NCI-H187 (cell line): ENCODE data around the gene NMNAT2.
A peak's percentile ranks its signal among the peaks of the same experiment; 100 is the strongest.

Experiments used
- DNase-seq, 2 experiments: peaks; one replicate each; lab custom pipeline; 2025; lab: John Stamatoyannopoulos, UW

The NMNAT2 gene

DNA sequence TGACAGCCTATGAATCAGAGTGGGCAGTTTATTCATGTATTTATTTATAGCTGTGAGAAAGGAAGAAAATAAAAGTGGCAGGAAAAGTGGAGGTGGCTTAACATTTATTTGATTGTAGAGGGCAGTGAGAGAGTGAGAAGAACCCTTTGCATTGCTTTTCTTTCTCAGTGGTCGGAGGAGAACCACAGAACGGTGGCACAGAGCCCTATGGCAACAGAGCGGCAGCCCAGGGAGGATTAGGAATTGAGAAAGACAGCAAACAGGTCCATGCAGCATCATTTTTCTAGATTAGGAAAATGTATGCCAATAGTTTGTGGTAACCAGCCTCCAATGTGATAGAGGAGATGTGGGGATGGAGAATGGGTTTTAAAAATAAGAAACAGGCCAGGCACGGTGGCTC lies 53.1 kb downstream of the NMNAT2 start:
- no peak for DNase-seq

DNA sequence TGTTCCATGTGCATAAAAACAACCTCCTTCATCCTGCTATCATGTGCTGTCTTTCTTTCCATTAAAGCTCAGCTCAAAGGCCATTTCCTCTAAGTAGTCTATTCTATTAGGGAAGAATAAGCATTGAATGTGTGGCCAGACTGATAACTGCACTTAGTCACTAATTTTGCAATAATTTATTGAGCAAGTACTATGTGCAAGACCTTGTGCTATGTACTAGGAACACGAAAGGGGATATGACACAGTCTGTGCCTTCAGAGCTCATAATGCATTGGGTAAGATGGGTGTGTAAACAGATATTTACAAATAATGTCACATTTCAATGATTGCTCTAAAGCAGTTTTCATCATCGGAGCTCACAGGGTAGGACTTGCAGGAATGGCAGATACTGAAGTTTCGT lies 54.2 kb downstream of the NMNAT2 start:
- no peak for DNase-seq

DNA sequence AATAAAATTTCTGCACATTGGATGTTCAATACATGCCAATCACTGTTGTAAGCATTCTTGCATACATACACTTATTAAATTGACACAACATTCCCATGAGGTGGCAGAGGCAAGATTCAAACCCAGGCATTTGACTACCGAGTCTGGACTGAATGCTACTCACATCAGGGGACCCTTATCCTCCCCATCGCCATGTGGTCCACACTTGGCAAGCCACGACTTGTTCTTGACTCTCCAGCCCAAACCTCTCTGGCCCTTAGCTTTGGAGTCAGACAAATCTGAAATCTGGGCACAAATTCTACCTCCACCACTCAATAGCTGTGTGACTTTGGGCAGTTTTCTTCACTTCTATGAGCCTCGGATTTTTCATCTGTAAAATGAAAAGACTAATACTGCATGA lies 57.1 kb downstream of the NMNAT2 start:
- DNase-seq = no peak

DNA sequence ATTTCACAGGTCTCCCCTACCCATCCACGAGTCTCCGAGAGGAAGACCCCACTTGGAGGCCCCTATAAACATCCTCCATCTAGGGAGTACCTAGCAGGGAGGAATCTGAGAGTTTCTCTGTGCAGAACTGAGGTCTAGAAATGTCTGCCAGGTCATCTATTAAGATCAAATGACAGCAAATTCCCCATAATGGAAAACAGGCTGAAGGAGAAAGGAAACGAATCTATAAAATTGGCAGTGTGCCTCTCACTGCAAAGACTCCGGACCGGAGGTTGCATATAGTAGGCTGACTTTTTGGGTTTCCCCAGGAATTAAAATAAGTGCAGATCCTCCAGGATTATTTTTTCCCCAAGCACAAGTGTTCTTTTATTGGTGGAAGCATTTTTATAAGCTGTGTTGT lies 57.7 kb downstream of the NMNAT2 start:
- DNase-seq = no peak

DNA sequence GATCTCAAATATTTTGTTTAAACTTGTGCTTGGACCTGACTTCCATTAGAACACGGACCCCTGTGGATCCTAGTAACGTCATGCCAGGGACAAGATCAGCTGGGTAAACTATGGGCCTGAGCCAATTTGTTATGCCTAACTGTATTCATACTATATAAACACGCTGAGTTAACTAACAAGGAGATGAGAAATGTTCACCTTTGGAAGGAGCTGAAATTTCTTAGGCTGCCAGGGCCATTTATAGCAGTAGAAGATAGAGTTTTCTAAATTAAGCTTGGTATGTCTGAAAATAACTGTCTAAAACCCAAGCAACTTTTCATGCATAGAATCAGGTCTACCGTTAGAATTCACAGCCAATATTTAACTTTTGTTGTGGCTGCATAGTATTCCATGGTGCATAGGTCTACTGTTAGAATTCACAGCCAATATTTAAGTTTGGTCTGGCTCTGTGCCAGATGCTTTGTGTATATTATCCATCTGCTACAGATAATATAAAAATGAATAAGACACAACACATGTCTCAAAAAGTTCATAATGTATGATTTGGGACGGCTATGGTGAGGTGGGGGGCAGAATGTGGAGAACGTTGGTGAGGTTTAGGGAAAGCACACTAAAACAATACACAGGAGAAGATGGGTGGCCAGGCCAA lies 61.5 kb downstream of the NMNAT2 start:
- DNase-seq = no peak

DNA sequence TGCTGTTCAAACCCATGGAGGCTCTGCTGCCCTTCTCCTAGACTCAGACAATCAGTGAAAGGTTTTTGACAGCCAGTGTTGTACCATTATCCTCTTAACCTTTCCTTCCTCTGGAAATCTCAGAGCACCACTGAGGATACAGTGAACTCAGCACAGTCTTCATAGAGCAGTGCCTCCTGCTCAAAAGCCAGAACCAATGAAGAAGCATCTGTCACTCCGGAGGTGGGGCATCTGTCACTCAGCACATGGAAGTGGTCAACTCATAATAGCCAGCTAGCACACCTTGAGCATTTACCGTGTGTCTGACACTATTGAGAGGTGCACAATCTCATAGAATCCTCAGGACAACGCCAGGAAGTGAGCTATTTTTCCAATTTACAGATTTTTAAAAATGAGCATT lies 62.4 kb downstream of the NMNAT2 start:
- no peak for DNase-seq

DNA sequence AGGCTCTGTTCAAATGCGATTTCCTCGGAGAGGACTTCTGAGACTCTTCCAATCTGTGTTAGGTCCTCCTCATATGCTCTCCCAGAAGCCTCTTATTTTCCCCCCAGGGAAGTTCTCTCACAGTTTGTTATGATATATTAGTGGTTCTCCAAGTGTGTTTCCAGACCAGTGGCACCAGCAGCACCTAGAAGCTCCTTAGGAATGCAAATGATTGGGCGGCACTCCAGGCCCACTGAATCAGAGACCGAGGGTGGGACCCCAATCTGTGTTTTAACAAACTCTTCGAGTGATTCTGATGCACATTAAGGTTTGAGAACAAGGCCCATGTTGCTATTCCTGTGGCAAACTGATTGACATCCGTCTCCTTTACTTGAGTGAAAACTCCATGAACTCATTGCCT lies 63.0 kb downstream of the NMNAT2 start:
- DNase-seq = no peak

DNA sequence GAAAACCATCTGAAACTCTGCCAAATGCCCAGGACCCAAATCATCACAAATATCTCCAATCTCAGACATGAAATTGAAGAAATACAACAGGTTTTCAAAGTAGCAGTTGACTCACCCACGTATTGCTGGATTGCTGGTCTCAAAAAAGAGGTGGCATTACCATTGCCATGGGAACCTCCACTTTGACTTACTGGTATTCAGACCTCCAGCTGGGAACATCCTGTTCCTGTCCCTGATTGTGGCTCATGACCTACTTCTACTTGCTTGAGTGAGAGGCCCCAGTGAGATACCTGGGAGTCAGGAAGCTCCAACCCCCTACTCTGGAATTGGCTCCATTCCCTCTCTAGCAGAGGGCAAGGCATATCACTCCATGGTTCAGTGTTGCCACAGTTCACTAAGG lies 64.6 kb downstream of the NMNAT2 start:
- DNase-seq = no peak

DNA sequence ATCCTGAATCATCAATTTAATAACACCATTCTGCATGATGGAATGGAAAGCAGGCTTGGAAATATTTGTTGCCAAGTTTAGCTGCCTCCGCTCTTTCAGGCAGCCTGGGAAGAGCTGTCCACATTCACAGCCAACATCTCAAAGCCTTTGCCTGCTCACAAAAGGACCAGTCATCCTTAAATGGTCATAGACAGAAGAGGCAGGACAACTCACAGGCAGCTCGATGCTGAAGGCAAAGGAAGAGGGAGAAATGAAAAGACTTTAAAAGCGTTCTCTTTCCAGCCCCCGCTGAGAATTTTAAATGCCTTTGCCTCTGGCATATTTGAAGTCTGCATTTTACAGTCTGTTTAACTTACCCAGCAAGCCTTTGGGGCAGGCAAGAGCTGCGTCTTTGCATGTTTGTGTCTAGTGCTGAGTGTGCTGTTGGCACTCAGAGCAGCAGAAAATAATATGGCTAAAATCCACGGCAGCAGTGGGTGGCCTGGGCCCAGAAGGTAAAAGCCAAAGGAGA lies 68.9 kb downstream of the NMNAT2 start:
- no peak for DNase-seq

DNA sequence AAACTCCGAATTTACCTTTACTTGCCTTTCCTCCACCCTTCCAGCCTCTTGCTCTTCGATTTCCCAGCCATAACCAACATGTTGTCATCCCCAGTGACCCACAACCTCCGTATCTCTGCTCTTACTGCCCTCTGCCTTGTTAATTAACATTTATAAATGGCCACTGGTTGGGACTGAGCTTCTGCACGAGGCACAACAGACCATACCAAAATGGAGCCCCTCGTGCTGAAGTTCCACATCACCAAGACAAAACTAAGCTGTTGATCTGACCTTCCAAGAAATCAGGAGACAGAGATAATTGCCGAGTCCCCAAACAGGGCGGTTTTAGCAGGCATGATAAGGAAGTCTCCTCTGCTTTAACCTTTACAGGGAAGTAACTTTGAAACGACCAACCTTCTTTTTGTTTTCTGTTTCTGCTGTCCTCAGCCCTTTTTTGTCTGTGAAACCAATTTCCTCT lies 71.9 kb downstream of the NMNAT2 start:
- no peak for DNase-seq

DNA sequence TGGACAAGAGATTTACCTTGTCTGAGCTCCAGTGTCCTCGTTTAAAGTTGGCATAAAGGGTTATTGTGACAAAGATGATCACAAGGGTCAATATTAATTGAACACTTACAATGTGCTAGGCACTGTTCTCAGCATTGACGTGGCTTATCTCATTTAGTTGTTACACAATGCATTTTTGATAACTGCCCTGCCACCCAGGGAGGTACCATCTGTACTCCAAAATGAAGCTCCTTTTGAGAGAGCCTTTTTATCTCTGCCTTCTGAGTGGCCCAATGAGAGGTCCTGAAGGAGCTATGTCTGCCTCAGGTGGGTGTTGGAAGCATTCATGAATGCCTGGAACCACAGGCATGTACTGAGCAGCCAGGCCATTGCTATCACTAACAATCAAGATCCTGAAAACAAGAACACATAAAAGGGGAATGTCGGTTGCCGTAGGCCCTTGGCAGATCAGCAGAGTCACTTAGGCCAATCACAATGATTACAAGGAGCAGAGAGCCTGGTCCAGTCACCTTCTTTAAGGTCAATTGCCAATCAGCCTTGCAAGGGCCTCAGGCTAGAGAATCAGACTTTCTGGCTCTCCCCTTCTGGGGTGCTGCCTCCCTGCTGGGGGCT lies 78.5 kb downstream of the NMNAT2 start:
- no peak for DNase-seq

DNA sequence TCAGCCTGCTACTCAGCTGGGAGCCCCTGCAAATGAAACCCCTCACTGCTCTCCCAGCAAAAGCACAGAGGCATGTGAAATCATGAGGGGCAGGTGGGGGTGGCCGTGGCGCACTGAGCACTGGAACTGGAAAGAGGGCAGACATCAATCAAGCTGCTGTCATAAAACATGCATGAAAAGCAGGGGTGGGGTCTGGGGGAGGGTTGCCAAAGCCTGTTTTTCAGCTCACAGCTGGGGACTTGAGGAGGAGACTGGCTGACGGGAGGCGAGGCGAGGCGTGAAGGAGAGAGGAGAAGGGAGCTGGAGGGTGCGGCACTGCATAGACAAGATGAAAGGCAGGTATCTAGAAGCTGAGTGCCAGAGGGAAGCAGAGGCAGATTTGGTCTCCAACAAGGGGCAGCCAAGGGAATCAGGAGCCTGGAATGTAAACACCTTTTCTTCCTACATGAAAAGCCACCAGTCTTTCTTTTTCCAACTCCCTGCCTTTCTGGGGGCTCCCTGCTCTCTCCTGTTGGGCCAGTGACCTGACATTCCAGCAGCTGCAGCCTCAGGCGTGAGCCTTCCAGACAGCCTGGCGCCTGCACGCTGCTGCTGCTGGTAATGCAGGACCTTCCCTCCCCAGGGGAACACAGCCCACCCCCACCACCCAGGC lies 87.0 kb downstream of the NMNAT2 start:
- DNase-seq = peak; percentile 98 to 99

DNA sequence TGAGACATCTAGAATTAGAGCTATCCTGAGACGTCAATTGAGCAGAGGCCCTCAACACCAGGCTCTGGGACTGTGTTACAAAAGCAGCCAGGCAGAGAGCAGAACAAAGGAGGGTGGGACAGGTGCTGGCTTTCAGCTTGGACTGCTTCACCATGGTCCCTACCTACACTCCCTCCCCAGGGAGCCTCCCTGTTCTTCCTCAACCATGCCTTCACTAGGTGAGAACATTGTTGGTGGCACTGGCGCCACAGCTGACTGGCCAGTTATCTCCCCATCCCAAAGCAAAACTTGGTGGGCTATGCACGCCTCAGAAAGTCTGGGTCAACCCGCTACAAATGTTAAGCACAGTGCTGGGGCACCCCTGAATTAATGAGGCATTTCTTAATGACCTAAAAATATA lies 87.8 kb downstream of the NMNAT2 start:
- peak; percentile 89 to 93 for DNase-seq

DNA sequence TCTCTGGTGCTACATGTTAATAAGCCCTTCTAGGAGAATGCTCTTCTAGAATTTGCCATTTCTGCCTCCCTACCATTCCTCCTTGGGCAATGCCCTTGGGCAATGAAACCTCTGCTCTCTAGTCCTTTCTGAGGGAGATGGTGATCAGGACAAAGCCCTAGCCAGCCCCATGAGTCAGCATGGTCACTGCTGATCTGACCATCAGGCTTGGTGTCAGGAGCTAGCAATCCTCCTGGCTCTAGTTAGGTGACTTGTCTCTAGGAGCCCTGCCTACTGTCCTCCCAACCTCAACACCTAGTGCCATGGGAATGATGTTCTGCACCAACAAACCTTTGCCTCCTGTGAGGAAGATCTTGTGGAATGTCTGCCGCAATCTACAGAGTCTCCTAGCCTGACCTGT lies 89.8 kb downstream of the NMNAT2 start:
- DNase-seq = no peak

DNA sequence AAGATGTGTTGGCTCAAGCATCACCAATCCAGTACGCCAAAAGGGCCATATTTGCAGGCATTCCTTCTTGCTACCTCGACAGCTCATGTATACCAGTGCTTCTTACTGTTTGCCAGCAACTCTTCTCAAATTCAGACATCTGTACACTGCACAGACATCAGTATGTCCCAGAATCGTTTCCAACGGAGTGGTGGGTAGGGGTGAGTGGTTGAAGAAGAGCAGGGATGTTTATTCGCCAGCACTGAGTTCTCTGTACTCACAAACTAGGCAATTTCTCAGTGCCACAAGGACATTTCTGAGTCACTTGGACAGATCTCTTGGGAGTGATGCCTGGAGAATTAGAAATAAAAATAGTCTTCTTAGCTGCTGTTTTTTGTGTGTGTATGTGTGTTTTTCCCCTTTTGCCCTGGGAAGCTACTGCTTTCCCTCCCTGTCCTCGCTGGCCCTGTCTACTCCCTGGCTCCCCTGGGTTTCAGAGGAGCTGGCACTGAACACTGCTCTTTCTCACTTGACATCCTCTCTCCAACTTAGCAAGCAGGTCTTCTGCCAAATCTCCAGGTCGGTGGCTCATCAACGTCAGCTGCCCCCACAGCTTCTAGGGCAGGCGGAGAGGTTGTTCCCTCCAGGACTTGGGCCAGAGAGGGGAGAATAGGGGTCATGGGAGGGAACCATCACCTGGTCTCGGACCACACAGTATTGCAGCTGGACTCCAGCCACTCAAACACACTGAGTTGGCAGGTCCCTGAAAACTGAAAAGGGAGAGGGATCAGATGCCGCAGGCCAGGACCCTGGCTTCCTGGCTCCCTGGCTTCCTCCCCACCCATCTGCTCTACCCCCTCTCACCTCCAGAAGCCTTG lies 90.5 kb downstream of the NMNAT2 start:
- DNase-seq = no peak

DNA sequence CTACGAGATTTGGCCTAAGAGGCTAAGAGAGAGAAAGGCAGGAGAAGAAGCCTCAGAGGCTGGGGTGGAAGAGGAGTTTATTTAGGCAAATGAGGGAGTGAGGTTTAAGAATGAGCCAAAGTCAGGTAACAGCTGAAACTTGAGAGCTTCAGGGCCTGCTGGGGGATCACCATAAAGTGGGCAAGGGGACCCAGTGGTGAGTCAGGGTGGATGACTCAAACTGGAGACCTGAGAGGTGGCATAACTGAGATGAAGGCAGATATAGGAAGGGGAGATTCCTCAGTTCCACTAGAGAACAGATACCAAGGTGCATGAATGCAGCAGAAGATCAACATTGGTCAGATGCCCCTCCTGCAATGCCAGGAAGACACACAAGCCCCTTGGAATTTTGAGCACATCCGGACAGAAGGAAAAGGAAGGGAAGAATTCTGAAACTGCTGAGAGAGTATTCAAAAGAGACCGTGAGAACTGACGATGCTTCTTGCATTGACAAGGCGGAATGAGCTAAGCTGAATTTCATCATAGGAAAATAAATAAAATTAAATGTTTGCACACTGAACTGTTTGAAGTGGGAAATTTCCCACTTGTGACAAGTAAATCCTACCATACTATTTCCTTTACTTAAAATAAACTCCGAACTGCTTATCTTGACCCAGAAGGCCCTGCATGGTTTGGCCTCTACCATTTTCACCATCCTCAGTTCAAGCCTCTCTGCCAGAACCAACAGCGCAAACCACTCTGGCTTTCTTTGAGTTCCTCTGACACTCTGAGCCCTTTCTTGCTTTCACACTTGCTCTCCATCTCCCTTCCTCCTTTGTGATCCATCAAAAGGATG lies 94.1 kb downstream of the NMNAT2 start:
- DNase-seq = no peak

DNA sequence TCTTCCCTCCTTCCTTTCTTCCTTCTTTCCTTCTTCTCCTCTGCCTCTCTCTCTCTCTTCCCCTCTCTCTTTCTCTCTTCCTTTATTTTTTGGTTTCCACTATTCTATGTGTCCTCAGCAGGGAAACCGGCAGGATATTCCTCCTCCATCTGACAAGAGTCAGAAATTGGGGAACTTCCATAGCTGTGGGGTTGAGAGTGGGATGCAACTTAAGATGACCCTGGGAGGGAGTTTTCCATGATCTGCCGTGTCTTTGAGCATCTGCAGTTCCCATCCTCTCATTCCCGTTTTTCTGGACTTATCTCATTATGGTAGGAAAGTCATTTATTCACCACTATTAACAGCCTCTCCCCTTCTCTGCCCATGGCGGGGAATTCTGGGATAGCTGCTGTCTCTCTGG lies 98.6 kb downstream of the NMNAT2 start:
- no peak for DNase-seq

DNA sequence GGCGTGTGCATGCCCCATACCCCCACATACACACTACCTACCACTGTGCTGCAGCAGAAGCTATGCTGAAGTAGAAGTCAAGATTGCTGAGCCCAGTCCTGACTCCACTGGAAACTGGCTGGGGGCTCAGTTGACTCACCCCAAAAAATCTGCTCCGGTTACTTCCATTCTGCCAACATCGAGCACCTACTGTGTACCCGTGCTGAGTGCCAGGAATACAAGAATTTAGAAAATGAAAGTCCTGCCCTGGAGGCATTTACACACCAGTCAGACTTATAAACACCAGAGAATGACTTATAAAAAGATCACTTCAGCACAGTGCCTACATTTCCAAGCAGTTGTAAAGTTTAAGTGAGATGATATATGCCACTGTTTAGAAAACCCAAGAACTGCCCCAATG lies 99.1 kb downstream of the NMNAT2 start:
- DNase-seq = no peak

DNA sequence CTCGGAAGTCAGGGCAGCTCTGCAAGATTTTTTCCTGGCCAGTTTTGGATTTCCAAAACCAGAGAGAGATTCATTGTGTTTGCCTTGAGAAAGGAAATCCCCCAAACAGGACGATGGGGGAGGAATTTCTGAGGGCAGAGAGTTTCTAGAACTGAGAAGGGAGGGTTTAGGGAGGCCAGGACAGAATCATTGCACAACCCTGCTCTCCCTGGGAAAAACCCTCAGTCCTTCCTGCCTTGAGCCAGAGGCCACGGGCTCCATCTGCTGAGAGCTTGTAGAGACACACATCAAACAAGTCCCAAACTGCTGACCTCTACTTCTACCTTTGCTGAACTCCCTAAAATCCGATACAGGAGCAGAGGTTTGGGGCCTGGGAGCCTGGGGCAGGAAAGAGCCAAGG lies 99.7 kb downstream of the NMNAT2 start:
- DNase-seq = no peak

DNA sequence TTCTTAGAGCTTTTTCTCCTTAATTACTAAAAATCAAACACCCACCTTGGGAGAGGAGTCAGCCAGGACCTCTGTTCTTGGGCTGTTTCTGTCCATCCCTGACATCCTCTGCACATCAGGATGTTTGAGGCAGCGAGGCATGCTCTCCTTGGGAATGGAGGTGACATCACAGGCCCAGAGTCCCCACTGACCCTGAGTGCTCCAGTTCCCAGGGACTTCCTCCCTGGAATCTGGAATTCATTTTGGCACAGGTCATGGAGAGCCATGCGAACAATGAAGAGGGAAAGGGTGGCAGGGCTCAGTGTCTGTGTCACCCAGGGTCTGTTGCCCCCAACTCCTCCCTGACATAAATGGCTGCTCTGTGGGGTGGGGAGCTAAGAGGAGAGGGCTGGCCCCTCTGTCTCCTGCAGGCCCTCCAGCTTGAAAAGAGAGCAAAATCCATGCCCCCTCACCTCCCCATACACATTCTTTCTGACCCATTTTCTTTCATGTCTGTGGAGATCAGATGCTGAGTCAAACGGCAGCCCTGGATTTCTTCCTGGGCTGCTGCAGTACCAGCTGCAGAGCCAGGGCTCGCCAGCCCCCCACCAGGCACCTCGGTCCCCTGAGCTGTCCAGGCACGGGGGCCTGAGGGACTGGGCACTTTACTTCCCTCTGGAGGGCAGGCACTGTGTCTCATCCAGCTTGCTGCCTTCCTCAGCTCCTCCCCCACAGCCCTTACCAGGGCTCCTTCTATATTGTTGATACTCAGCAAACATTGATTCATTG lies 102.0 kb downstream of the NMNAT2 start:
- DNase-seq = no peak

DNA sequence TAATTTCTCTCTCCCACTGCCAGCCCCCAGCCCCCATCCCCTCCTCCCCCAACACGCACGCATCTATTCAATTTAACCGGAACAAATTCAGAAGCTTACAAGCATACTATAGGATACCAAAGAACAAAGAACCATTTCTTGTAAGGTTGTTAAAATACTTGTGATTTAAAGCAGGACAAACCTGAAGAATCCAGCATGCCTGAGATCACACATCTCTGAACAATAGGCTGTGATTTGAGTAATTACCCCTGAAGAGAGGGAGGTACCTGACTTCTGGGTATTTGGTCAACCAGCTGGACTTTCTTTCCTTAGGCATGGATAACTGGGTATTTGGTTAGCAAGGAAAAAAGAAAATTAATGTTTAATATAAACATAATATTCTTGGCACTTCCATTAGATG lies 105.1 kb downstream of the NMNAT2 start:
- no peak for DNase-seq
